Measurements from ENCODE around the gene FOXP4.

FOXP4 gene, protein sequence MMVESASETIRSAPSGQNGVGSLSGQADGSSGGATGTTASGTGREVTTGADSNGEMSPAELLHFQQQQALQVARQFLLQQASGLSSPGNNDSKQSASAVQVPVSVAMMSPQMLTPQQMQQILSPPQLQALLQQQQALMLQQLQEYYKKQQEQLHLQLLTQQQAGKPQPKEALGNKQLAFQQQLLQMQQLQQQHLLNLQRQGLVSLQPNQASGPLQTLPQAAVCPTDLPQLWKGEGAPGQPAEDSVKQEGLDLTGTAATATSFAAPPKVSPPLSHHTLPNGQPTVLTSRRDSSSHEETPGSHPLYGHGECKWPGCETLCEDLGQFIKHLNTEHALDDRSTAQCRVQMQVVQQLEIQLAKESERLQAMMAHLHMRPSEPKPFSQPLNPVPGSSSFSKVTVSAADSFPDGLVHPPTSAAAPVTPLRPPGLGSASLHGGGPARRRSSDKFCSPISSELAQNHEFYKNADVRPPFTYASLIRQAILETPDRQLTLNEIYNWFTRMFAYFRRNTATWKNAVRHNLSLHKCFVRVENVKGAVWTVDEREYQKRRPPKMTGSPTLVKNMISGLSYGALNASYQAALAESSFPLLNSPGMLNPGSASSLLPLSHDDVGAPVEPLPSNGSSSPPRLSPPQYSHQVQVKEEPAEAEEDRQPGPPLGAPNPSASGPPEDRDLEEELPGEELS

DNA sequence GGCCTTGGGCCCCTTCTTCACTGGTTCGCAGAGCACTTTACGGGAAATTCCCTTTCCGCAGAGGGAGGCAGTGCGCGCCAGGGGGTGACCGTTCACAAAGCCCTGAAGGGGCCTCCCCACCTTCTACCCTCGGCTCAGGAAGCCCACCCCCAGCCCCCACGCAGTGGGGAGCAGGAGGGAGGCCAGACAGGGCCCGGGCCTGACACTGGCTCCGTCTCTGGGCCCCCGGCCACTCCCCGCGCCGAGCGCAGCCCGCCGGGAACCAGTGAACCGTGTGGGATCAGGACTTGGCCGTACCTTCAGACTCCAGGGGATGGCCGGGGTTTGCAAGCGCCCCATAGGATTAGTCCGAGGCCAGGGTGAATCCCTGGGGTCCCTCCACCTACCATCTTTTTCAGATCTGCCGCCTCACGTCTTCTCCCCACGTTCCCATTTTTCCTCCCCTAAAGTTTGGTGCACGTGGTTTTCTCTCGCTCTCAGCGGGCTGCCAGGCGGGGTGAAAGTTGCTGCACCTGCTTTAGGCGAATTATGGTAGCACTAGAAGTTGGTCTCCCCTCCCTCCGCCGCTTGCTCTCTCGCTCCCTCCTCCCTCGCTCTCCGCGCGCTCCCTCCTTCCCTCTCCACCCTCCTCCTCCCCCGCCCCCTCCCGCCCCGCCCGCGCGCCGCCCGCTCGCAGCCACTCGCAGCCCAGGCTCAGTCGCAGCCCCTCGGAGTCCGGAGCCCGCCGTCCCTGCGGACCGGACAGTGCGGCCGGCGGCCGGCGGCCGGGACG is at the start of gene FOXP4:
Gene FOXP4, plus strand, starts transcription at position 679 of the 772 bp plus-strand sequence. CDS start 19,380 bp downstream, outside the sequence.
- peak; percentile 74 to 78 for DNase-seq (ENCODE audit: low read depth in 2 of 2)

DNA sequence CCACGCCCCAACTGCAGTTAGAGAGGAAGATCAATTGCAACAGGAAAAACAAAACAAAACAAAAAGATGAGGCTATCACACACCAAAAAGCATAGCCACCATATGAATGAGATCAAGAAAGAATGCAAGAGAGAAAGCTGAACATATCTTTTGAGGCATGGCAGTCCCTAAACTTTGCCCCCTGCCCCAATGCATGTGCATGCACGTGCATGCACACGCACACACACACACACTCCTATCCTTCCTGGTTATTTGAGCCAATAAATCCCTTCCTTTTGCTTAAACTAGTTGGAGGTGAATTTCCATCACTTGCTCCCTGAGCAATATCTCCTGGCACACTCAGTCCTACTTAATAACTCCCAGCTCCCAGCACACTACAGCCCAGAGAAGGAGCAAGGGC is 48.6 kb upstream of the FOXP4 start:
- DNase-seq (ENCODE audit: low read depth in 2 of 2) = no peak

- no peak for DNase-seq (ENCODE audit: low read depth in 2 of 2)
Measured at GRCh38 chr6:41497994-41498393, 48.2 kb upstream of the FOXP4 start.

DNA sequence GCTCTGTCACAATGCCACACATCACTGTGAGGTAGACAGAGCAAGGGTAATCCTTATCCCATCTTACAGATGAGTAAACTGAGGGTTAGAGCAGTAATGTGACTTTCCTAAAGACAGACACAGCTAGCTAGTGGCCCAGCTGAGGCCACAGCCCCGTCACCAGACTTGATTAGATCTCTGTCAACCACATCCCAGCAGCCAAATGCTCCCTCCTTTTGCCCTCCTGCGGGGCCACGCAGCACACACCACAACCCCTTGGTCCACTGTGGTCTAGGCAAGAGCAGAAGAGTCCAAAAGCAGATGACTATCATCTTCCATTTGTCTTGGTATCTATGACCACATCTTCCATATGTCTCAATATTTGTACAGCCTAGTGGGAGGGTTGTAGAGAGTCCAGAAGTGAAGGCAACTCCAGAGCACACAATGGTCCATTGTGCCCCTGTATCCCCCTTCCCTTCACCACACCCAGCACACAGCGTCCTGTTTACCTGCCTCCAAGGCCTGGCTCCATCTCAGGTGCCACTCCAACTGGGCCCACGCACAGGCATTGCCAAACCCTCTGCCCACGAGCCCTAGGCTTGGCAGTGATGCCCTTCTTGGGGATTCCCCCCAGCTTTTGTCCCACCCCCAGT is 47.1 kb upstream of the FOXP4 start:
- no peak for DNase-seq (ENCODE audit: low read depth in 2 of 2)

GRCh38 chr6:41500561-41500960 is 45.6 kb upstream of the FOXP4 start:
- no peak for DNase-seq (ENCODE audit: low read depth in 2 of 2)

DNA sequence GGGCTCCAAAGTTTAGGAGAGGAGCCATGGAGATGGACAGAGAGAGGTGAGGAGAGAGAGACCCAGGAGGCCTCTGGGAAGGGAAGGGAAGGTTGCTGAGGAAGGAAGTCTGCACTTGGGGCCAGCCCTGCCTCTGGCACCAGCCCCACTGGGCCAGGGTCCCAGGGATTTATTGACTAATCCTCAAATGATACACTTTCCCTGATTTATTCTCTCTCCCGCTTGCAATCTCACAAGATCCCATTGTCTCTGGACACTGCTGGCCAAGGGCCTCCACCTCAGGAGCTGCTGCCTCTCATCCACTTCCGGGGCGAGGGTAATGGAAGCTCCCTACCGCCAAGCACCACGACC is 43.6 kb upstream of the FOXP4 start:
- DNase-seq (ENCODE audit: low read depth in 2 of 2) = no peak

DNA sequence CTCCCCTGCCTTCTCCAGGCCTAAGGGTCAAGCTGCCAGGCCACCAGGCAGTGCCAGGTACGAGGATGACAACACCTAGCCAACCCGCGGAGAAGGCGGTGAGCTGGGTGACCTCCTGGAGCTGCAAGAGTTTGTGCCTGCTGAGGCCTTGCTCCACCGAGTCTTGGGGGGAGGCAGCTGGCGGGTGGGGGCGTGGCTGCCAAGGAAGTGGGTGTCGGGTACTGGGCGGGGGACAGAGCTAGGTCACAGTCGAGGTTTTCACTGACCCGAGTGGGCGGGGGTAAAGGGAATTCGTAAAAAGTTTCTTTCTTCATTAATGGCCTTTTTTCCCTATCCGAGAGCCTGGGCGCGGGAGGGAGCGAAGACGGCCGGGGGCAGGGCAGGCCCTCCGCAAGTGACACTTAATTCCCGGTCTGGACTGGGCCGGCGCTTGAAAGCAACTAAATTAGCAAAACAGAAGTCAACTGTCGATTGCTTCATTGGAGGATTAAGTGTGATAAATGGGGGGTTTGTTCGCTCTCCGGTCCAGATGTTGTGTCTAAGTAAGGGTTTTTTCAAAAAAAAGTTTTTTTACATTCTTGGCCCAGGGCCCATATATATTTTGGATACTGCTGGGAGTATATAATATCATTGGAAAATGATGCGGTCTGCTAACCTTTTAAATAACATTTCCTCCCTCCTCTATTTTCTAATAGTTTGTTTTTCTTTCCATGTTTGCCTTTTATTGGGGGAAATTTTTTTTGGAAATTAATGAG is 43.1 kb upstream of the FOXP4 start:
- DNase-seq (ENCODE audit: low read depth in 2 of 2) = no peak

DNA sequence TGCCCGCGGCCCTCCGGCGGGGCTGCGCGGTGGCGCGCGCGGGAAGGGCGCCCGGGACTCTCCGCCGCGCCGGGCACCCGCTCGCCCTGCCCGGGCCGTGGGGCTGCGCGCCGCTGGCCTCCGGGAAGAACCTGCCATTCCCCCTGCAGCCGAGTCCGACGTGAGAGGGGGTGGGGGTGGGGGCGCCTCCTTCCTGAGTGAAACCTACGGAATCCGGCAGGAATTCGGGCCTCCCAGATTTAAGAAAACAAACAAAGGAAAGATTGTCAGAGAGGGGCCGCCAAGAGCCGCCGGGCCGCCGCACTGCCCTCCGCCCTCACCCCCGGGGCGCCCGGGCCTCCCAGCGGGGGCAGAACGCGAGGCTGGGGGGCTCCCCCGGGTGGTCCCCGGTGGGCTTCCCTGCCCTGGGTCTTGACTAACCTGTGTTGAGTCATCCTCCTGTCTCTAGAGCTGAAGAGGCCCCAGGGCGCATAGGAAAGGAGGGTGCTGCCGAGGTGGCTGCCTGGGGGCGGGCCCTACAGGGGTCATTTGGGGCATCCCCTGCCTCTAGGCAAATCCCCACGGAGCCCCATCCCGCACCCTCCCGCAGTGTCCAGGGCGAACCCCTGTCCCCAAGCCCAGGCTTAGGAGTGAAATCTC is 42.2 kb upstream of the FOXP4 start:
- peak in 1 of 2 donors; percentile 3 for DNase-seq (ENCODE audit: low read depth in 2 of 2)

DNA sequence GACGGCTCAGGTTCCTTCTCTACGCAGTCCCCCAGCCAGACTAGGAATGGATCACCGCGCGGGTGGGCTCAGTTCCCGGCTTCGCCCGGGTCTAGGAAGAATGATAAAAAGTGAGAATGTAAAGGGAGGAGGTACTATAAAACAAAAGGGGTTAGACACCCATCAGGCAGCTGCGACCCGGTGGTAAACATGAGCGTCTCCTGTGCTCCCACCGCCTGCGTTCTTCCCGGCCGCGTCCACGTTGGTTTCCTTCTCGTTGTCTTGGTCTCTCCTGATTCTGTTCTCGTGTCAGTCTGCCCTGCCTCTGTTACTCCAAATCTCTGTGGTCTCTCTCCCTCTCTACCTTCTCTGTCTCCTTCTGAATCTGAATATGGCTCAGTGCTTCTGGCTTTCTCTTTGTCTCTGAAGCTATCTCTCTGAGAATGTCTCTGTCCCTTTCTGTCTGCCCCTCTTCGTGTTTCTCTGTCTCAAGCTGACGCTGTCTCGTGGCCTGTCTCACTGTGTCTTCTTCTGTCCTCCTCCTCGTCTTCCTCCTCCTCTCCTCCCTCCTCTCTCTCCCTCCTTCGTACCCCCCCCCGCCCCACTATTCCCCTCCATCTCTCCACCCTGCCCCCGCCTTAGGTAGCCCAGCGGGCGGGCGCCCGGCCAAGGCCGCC is 41.6 kb upstream of the FOXP4 start:
- no peak for DNase-seq (ENCODE audit: low read depth in 2 of 2)

DNA sequence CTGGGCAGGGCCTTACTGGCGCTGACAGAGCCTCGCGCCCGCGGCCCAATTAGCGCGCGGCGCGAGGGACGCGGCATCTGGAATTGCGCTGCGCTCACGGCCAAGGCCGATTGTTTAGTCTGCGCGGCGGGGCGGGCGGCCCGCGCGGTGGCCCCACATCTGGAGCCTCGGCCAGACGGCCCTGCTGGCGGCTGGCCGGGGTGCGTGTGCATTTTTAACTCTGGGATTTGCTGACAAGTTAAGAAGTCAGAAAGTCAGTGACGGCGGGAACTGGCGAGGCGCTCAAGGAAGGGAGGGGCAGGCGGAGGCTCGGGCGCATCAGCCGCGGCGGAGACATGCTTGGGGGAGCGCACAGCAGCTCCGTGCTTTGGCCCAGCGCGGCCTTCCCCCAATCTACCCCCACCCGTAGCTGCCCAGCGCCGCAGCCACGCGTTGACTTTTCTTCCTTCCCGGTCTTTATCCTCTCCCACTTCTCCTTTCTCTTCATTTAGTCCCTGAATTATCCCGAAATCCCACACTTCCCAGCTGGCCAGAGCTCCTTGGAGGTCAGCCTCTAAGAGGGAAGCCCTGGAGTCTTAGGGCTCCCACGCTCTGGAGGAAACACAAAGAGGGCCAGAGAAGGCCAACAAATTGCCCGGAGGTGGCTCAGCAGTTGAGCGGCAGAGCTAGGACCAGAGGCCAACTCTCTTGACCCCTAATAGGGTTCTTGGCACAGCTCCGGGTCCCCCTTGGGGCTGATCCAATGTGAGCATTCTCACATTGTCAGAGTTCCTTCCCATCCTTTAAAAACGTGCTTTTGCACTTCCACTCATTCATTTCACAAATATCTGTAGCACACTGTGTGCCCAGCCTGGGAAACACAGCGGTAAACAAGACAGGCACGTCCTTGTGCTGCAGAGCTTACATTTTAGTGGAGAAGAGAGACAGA is 40.8 kb upstream of the FOXP4 start:
- no peak for DNase-seq (ENCODE audit: low read depth in 2 of 2)

- DNase-seq (ENCODE audit: low read depth in 2 of 2) = no peak
Measured at GRCh38 chr6:41508479-41508878, 37.7 kb upstream of the FOXP4 start.

GRCh38 chr6:41509580-41509979 is 36.6 kb upstream of the FOXP4 start:
- DNase-seq (ENCODE audit: low read depth in 2 of 2) = no peak

DNA sequence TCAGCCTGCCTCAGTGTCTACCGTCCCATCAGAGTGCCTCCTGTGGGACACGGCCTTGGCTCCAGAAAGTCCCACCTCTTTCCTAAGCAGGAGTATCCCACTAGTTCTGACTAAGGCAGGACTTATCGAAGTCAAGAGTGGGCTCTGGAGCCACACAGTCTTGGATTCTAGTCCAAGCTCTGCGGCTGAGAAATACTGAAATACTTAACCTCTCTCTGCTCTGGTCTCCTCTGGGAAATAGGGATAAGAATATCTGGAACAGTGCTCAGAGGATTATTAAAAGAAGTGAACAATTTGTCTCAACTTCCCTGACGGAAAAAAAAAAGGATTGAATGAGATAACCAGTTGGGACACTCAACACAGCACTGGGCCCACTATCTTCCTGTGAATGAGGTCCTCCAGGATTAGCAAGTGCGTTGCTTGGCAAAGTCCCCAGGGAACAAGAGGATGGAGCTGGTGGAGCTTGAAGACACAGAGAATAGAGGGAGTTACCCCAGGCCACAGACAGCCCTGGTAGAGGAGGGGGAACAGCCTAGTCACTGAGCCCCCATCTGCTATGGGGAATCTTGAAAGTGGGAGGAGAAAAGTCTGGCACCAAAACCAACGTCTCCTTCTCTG is 34.6 kb upstream of the FOXP4 start:
- no peak for DNase-seq (ENCODE audit: low read depth in 2 of 2)

GRCh38 chr6:41512146-41512701 is 34.0 kb upstream of the FOXP4 start:
- DNase-seq (ENCODE audit: low read depth in 2 of 2) = no peak

DNA sequence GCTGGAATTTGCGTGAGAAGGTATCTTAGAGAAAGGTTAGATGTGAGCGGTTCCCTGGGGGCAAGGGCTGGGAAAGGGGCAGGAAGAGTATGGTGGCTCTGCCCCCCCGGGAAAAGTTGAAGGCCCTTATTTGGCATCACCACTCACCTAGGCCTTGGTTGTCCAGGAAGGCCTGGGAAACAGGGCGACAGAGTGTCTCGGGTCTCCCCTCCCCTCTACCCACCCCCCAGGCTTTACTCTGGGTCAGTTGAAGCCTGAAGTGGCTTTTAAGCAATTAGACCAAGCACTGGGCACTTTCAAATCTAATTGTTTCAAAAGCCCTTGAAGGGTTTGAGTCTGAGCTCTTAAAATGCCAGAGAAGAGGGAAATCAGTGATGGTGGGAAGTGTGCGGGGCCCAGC is 30.2 kb upstream of the FOXP4 start:
- DNase-seq (ENCODE audit: low read depth in 2 of 2) = no peak

GRCh38 chr6:41518118-41518517 is 28.1 kb upstream of the FOXP4 start:
- DNase-seq (ENCODE audit: low read depth in 2 of 2) = no peak

DNA sequence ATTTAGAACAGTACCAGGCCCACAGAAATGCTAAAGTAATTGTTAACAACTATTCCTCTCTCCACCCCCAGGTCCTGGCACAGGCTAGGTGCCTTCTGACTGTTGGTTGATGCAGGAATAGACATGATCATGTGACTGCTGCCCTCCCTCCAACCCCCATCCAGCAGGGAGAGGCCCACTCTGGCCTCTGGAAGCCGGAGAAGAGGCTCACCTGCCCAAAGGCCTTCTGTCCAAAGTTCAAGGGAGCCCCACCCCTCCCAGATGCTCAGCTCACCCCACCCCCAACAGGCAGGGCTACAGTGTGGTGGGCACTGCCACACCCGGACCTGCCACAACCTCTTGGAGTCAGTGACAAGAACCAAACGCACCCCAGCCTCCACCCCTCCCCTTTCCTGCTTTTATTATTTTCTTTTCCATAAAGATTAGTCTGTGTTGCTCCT is 26.9 kb upstream of the FOXP4 start:
- DNase-seq (ENCODE audit: low read depth in 2 of 2) = no peak

All from stimulated activated CD4-positive, alpha-beta T cell treated with anti-CD3 and anti-CD28 coated beads, Interleukin-15, amount 100 ng/mL, for 48 hours (primary cell).